ENCODE results near the gene RAB40A. TPM values are rescaled to one million over a fixed set of nuclear protein-coding genes. Genes with fewer than 3 reads are reported as not detected.

The RAB40A gene, protein sequence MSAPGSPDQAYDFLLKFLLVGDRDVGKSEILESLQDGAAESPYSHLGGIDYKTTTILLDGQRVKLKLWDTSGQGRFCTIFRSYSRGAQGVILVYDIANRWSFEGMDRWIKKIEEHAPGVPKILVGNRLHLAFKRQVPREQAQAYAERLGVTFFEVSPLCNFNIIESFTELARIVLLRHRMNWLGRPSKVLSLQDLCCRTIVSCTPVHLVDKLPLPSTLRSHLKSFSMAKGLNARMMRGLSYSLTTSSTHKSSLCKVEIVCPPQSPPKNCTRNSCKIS
- 0.05 TPM in 1 of 2 replicates, not detected in the other for total RNA-seq (2014; rRNA removed; shearing (Covaris generic))
- polyA plus RNA-seq (2014; cell fraction: nucleus; rRNA removed): not detected in 2 replicates

DNA sequence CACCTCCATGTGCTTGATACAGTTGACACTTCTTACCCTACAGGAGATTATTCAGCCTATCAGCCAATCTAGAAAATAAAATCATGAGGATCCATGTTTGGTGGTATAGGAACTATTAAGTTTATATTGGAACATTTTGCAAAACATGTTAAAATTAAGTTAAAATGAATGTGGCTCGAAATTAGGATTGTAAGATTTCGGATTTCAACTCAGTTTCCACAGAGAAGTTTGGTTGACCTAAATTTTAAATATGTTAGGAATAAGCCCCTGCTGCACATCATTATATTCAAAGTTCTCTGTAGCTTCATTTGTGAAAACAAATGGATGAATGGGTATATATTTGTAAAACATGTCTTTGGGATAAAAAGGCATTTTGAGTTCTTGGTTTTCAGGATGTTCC lies at the start of gene RAB40A:
TSS of gene RAB40A (minus strand) at position 101 of the 400 bp plus-strand sequence. CDS start 18,733 bp downstream, outside the sequence.
- DNase-seq (ENCODE audit: extremely low read depth, low read depth): no peak

- DNase-seq (ENCODE audit: extremely low read depth, low read depth): no peak
Measured at GRCh38 chrX:103565752-103566151, 46.5 kb upstream of the RAB40A start.

DNA sequence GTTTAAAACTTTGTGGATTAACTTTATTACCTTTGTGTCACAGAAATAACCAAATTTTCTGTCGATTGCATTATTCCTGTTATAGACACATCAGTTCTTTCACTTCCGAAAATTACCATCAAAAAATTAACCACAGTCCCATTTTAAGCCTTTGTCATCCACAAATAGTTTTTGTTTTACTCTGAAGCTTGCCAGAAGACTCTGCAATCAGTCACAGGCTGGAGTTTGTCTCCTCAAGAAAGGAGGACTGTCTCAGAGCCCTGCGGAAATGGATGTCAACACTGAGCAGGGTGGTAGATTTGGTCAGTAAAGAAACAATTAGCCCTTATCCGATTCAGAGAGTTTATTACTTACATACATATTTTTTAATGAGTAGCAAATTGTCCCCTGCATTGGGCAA lies 45.9 kb upstream of the RAB40A start:
- no peak for DNase-seq (ENCODE audit: extremely low read depth, low read depth)

DNA sequence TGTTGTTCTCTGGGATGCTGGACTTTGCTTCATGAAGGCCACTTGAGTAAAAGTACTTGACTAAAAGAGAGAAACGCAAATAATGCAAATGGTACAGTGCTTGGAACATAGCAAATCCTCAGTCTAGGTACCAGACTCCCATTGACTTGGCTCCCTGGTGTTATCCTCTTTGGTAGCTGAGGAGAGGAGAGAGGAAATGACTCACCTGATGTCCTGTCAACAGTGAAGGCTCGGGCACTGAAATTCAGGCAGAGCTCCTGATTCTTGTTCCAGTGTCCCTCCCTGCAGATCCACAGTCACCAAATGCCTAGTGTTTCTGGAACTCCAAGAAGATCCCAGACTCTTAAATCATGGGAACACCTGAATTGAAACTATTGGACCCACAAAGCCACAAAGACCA lies 43.5 kb upstream of the RAB40A start:
- DNase-seq (ENCODE audit: extremely low read depth, low read depth): no peak

DNA sequence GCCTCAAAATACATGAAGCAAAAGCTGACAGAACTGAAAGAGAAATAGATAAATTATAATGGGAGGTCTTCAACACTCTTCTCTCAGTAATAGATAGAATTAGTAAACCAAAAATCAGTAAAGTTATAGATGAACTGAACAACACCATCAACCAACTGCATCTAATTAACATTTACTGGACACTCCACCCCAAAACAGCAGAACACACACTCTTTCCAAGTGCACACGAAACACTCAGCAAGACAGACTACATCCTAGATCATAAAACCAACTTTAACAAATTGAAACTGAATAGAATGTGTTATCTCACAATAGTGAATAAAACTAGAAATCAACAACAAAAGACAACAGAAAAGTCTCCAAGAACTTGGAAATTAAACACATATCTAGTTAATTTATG lies 41.0 kb upstream of the RAB40A start:
- DNase-seq (ENCODE audit: extremely low read depth, low read depth): no peak

DNA sequence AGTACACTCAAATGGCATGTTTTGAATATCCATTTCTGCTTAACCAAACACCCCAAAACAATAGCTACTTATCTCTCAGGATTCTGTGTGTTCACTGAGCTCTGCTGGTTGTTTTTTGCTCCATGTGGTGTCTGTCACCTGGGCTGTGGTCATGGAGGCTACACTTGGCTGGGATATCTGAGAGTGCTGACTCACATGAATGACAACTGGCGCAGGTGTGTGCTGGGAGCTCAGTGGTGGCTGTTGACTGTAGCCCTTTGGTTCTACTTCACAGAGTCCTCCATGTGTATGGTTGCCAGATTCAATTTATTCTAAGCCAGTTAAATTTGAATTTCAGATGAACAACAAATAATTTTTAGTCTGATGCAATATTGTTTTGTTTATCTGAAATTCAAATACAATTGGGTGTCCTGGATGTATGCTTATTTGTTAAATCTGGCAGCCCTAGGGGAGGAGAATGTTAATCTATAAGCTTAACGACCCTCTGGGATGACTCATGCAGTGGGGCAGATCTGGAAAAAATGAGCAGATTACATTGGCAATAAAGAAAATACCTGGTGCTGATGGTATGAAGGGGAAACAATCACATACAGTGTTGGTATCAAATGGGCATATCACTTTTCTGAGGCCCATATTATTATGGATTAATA lies 37.8 kb upstream of the RAB40A start:
- no peak for DNase-seq (ENCODE audit: extremely low read depth, low read depth)

DNA sequence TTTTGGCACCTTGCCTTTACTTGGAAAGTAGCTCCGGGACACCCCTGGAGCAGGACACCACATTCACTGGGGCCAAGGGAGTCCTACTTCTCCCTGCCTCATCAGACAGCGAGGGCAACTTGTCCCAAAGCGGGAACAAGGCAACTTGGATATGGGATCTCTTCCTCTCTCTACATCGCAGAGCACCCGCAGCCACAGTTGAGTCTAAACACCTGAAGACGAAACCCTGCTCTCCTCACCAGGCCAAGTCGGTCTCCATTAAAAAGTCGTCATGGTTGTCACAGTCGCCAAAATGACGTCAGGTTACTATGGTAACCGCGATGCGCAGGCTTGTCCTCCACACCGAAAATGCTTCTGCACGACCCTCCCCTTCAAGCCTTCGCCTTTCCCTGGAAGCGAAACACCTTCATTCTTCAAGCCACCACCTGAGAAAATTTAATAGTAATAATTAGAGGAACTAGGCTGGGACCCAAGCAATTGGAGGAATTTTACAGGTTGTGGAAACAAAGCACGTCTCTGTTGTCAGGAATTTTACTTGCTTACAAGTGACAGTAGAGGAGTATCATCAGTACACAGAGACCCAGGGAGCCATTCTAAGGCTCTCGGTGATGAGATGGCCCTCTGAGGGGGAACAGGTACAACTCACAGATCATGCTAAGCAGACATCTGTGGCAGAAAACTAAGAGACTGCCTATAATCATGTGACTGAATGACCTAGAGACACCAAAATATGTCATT lies 35.6 kb upstream of the RAB40A start:
- no peak for DNase-seq (ENCODE audit: extremely low read depth, low read depth)

DNA sequence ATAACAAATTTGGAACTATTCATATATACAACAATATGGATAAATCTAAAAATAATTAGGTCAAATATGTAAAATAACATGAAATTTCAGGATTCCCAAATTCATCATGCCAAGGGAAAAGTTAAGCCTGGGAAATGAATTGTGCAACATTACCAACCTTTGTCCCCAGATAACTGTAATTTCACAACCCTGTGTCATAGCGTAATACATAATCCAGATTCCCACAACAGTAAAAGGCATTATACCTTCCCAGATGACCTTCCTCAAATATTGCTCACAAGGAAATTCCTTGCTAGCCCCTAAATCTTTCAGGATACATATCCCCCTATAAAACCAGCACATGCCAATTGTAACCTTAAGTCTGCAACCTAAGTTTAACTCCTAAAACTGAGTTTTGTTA lies 32.9 kb upstream of the RAB40A start:
- DNase-seq (ENCODE audit: extremely low read depth, low read depth): peak; percentile 2

DNA sequence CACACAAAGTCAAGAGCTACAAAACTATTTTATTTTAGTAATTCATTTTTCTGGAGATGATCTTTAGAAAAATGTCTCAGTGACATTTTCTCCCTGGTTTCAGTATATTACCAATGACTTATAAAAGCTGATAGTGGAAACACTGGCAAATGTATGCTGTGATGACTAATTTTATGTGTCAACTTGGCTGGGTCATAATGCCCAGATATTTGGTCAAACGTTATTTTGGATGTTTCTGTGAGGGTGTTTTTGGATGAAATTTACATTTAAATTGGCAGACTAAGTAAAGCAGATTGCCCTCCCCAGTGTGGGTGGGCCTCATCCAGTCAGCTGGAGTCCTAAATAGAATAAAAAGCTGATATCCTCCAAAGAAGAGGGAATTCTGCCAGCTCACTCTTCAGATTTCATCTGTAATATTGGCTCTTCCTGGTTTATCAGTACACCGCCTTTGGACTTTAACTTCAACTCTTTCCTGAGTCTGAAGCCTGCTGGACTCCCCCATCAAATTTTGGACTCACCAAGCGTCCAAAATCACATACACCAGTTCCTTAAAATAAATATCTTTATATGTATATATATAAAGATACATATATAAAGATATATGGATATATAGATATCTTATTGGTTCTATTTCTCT lies 31.2 kb upstream of the RAB40A start:
- no peak for DNase-seq (ENCODE audit: extremely low read depth, low read depth)

DNA sequence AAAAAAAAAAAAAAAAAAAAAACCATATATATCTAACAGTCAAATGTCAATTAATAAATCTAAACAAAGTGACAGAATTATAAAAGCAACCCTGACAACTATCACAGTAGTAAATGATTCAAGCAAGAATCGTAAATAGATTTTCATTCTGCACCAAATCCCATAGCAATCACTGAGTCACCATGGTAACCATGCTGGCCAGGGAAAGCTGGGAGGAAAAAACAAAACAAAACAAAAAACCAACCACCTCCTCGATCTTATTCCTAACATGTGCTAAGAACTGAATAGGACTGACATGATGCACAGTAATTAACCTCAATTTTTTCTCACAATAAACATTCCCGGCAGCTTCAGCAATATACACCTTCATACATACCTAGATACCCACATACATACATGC lies 30.6 kb upstream of the RAB40A start:
- no peak for DNase-seq (ENCODE audit: extremely low read depth, low read depth)

DNA sequence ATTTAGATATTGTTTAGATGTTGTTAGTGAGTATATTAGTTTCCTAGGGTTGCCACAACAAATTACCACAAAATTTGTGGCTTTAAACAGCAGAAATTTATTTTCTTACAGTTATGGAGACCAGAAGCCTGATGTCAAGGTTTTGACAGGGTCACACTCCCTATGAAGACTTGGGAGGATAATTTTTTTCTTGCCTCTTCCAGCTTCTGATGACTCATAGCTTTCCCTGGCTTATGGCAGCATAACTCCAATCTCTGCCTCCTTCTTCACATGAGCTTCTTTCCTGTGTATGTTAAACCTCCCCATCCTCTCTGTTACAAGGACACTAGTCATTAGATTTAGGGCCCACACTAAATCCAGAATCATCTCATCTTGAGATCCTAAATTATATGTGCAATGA lies 20.9 kb upstream of the RAB40A start:
- no peak for DNase-seq (ENCODE audit: extremely low read depth, low read depth)

GRCh38 chrX:103539695-103540094 lies 20.4 kb upstream of the RAB40A start:
- no peak for DNase-seq (ENCODE audit: extremely low read depth, low read depth)

- DNase-seq (ENCODE audit: extremely low read depth, low read depth): no peak
Measured at GRCh38 chrX:103538728-103539127, 19.4 kb upstream of the RAB40A start.

DNA sequence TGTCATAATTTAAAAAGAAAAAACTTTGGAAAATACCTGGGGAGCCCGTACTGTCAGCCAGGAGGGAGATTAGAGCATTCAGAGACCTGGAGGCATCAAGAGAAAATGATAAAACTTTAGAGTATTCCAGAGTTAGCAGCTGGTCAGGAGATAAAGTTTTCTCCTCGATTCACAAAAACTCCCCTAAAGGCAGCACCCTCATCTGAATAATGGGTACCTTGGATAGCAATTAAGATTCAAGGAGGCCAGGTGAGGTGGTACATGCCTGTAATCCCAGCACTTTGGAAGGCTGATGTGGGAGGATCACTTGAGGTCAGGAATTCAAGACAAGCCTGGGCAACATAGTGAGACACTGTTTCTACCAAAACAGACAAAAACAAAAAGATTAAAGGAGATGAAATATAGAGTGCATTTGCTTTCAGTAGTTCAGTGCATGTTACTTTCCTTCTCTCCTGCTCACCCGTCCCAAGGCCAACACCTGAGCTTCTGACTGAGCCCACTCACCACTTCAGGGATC lies 18.6 kb upstream of the RAB40A start:
- no peak for DNase-seq (ENCODE audit: extremely low read depth, low read depth)

GRCh38 chrX:103536732-103537131 lies 17.4 kb upstream of the RAB40A start:
- no peak for DNase-seq (ENCODE audit: extremely low read depth, low read depth)

- DNase-seq (ENCODE audit: extremely low read depth, low read depth): no peak
Measured at GRCh38 chrX:103536071-103536470, 16.8 kb upstream of the RAB40A start.

GRCh38 chrX:103535206-103535605 lies 15.9 kb upstream of the RAB40A start:
- DNase-seq (ENCODE audit: extremely low read depth, low read depth): no peak

GRCh38 chrX:103533511-103534216 lies 14.4 kb upstream of the RAB40A start:
- DNase-seq (ENCODE audit: extremely low read depth, low read depth): peak; percentile 71

DNA sequence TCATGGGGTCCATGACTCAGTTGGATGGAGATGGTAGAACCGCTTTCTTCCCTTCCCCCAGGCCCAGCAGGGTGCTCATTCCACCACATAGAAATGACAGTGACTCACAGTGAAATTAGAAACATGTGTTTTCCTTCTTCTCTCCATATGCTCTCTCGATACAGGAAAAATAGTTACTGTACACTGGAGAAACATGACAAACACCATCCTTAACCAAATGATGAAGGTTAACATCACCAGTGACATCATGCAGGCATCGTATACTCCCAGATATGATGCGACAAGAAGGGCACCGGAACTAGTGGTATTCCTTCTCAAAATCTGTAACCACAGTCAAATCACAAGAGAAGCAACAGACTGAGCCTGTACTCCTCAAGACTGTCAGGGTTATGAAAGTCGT lies 11.7 kb upstream of the RAB40A start:
- DNase-seq (ENCODE audit: extremely low read depth, low read depth): no peak

GRCh38 chrX:103530545-103530944 lies 11.3 kb upstream of the RAB40A start:
- DNase-seq (ENCODE audit: extremely low read depth, low read depth): no peak
